B cell (primary cell): ENCODE measurements around the gene KIF3A.

Source experiments
- CTCF ChIP-seq: fragments of 200-600 bp; IDR thresholded peaks from one replicate; pipeline ENCODE4 v1.8.0; 2022; ENCODE audit warnings: antibody characterized with exemption, mild to moderate bottlenecking
- EZH2 ChIP-seq: IDR thresholded peaks from 2 replicates; pipeline ENCODE4 v1.6.1; 2012; ENCODE audit warnings: borderline replicate concordance, low read depth, mild to moderate bottlenecking, moderate library complexity, low read length; ENCODE audit not compliant: insufficient read depth, poor library complexity, severe bottlenecking

- no peak for TF ChIP-seq CTCF
- no peak for TF ChIP-seq EZH2
Observed at GRCh38 chr5:132748522-132749000, 11.2 kb upstream of the KIF3A start.
